Stimulated activated CD4-positive, alpha-beta T cell treated with anti-CD3 and anti-CD28 coated beads, Interleukin-4, amount 100 ng/mL, for 4 hours (primary cell): ENCODE data around the gene FADS2.

Experiments
- DNase-seq, 2 experiments: peaks; one replicate each; pipeline ENCODE4 v3.0.0-alpha.2; 2020

The FADS2 gene

DNA sequence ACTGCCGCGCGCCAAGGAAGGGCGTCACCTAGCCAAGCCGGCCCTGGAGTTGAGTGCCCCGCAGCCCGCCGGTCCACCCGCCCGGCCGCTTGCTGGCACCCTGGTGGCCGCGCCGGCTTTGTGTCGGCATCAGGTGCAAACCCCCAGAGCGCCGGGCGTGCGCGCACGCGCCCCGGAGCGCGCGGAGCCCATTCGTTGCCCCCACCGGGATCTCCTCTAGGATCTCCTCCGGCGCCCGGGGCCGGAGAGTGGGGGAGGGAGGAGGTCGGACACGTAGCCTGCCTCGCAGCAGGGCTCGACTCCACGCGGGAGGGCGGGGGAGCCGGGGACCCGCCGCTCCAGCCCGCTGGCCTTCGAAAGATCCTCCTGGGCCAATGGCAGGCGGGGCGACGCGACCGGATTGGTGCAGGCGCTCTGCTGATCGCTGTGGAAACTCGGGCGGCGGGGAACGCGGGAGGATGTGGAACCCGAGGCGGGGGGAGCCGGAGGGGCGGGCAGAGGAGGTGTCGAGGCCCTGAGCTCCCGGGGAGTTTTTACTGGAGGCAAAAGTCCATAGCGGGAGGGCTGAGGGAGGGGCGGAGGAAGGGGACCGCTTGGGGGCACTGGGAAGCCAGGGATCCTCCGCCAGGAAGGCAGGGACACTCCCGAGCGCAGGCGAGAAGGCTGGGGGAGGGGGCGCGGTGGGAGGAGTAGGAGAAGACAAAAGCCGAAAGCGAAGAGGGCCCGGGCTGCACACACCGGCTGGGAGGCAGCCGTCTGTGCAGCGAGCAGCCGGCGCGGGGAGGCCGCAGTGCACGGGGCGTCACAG is at the start of gene FADS2:
TSS of gene FADS2 (plus strand) at position 730 of the 808 bp plus-strand sequence. CDS start 91 bp downstream, outside the sequence.
- DNase-seq, result peak; percentile 54 to 65

DNA sequence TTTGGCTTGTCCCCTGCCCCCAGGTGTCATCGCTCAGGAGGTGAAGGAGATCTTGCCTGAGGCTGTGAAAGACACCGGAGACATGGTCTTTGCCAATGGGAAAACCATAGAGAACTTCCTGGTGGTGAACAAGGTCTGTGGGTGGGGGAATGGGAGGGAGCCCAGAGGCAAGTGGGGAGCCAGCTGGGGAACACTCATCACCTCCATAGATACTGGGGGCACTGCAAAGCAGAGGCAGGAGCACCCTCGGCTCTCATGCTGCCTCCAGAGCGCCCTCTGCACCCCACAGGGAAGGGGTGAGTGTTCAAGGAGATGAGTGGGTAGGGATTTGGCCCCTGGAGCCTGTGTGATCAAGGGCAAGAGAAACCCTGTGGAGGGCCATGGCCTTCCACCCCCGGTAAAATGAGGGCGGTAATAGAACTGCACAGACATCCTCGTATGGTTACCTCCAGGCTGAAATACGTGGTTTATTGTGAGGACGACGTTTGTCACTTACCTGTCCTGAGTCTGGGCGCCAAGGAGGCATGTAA is 49.7 kb upstream of the FADS2 start:
- DNase-seq, result no peak

- DNase-seq, result no peak
Observed at GRCh38 chr11:61778920-61779650, 49.0 kb upstream of the FADS2 start.

GRCh38 chr11:61779666-61780525 is 48.2 kb upstream of the FADS2 start:
- no peak for DNase-seq

- no peak for DNase-seq
Observed at GRCh38 chr11:61780581-61781162, 47.4 kb upstream of the FADS2 start.

DNA sequence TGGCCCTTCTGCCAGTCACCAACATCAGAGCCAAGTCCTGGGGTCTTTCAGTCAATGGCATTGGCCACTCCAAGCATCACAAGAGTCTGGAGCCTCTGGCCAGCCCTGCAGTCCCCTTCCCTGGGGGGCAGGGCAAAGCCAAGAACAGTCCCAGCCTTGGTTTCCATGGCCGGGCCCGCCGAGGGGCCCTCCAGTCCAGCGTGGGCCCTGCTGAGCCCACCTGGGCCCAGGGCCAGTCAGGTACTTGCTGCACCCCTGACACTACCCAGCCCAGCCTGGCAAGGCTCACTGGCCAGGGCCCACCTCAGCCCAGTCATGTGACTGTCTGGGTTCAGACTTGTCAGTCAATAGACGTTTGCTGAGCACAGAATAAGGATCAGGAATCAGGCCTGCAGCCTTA is 46.5 kb upstream of the FADS2 start:
- DNase-seq, result no peak

GRCh38 chr11:61782299-61782698 is 45.8 kb upstream of the FADS2 start:
- DNase-seq, result no peak

DNA sequence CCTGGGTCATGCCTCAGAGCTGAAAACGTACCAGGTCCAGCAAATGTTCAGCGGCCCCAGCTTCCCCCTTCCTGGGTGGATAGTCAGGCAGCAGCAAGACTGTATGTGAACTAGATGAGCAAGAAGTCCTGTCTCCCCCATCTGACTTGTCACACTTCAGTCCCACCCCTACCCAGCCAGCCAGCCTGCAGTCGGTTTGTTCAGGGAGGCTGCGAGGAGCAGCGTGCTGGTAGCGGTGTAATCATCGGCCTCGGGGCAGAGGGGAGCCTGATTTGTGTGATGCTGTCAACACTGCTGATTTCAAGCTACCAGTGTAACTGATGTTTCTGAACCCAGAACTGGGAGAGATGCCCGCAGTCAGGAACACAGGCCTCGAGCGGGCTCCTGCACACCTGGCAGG is 45.3 kb upstream of the FADS2 start:
- no peak for DNase-seq

GRCh38 chr11:61783717-61784505 is 44.2 kb upstream of the FADS2 start:
- no peak for DNase-seq

- no peak for DNase-seq
Observed at GRCh38 chr11:61784506-61784805, 43.6 kb upstream of the FADS2 start.

GRCh38 chr11:61785837-61786402 is 42.2 kb upstream of the FADS2 start:
- no peak for DNase-seq

- no peak for DNase-seq
Observed at GRCh38 chr11:61787928-61788491, 40.1 kb upstream of the FADS2 start.

- DNase-seq, result no peak
Observed at GRCh38 chr11:61791737-61792309, 36.3 kb upstream of the FADS2 start.

GRCh38 chr11:61792310-61793082 is 35.6 kb upstream of the FADS2 start, which contains the start of the genes FEN1 and TMEM258:
Gene FEN1, plus strand, starts transcription at chr11:61792911. Its CDS starts 2,451 bp downstream, at chr11:61795362.
Gene TMEM258, minus strand, starts transcription at chr11:61792599. Its CDS starts 41 bp downstream, at chr11:61792558.
- peak; percentile 80 to 82 for DNase-seq

DNA sequence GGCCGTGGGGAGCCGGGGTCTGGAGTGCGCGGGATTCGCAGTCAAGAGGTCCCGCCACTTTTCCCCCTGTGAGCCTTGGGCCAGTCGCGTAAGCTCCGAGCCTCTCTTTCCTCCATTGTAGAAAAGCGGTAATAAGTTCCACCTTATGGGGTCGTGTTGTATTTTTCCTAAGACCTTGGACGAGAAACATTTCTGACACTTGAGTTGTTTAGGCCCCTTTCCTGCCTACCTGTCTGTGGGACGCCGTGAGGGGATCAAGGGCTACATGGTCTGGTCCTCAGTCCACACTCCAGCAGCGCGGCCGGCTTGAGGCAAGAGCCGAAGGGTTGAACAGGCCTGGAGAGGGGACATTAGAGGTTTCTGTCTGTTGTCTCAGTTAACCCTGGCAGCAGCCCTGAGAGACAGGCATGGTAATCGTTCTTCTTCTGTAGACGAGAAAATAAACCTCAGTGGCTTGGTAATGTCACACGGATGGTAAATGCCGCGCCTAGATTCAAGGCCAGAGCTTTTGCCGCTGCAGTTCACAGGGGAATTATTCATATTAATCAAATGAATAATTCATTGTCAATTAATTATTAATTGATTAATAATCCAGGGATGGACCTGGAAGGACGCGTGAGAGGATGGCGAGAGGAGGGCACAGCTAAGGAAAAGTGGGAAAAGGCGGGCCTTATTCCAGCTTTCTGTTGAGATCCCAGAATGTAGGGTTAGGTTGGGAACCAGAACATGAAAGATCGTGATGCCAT is 34.8 kb upstream of the FADS2 start:
- no peak for DNase-seq

- no peak for DNase-seq
Observed at GRCh38 chr11:61793829-61794204, 34.3 kb upstream of the FADS2 start.

GRCh38 chr11:61794579-61794978 is 33.5 kb upstream of the FADS2 start:
- no peak for DNase-seq

DNA sequence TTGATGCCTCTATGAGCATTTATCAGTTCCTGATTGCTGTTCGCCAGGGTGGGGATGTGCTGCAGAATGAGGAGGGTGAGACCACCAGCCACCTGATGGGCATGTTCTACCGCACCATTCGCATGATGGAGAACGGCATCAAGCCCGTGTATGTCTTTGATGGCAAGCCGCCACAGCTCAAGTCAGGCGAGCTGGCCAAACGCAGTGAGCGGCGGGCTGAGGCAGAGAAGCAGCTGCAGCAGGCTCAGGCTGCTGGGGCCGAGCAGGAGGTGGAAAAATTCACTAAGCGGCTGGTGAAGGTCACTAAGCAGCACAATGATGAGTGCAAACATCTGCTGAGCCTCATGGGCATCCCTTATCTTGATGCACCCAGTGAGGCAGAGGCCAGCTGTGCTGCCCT is 32.6 kb upstream of the FADS2 start:
- no peak for DNase-seq

DNA sequence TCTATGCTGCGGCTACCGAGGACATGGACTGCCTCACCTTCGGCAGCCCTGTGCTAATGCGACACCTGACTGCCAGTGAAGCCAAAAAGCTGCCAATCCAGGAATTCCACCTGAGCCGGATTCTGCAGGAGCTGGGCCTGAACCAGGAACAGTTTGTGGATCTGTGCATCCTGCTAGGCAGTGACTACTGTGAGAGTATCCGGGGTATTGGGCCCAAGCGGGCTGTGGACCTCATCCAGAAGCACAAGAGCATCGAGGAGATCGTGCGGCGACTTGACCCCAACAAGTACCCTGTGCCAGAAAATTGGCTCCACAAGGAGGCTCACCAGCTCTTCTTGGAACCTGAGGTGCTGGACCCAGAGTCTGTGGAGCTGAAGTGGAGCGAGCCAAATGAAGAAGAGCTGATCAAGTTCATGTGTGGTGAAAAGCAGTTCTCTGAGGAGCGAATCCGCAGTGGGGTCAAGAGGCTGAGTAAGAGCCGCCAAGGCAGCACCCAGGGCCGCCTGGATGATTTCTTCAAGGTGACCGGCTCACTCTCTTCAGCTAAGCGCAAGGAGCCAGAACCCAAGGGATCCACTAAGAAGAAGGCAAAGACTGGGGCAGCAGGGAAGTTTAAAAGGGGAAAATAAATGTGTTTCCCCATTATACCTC is 32.1 kb upstream of the FADS2 start:
- DNase-seq, result no peak
